Parathyroid adenoma (tissue), 2 donors: ENCODE results near the gene FNTB.

Experiments used
- H2AFZ ChIP-seq: fragments of 300-600 bp; sonication (generic); one replicate; pipeline ENCODE4 v1.7.0; 2017; ENCODE audit warnings: antibody characterized with exemption, mild to moderate bottlenecking
- H3K27ac ChIP-seq: fragments of 300-600 bp; sonication (generic); one replicate; pipeline ENCODE4 v1.7.0; 2017
- H3K27me3 ChIP-seq: fragments of 300-600 bp; sonication (generic); one replicate; pipeline ENCODE4 v1.7.0; 2017; ENCODE audit warnings: low read length; ENCODE audit not compliant: control insufficient read depth, insufficient read depth
- H3K36me3 ChIP-seq: fragments of 300-600 bp; sonication (generic); one replicate; pipeline ENCODE4 v1.7.0; 2017; ENCODE audit warnings: low read length; ENCODE audit not compliant: control insufficient read depth, insufficient read depth
- H3K4me1 ChIP-seq: fragments of 300-600 bp; sonication (generic); one replicate; pipeline ENCODE4 v1.7.0; 2017; ENCODE audit warnings: control low read depth
- H3K4me2 ChIP-seq: fragments of 300-600 bp; sonication (generic); one replicate; pipeline ENCODE4 v1.7.0; 2017; ENCODE audit warnings: low read length
- H3K4me3 ChIP-seq: fragments of 300-600 bp; sonication (generic); one replicate; pipeline ENCODE4 v1.7.0; 2017; ENCODE audit warnings: low read depth, low read length
- H3K79me2 ChIP-seq: fragments of 300-600 bp; sonication (generic); one replicate; pipeline ENCODE4 v1.7.0; 2017; ENCODE audit warnings: control low read depth
- H3K9ac ChIP-seq: fragments of 300-600 bp; sonication (generic); one replicate; pipeline ENCODE4 v1.7.0; 2017; ENCODE audit warnings: mild to moderate bottlenecking
- H3K9me3 ChIP-seq: fragments of 300-600 bp; sonication (generic); one replicate; pipeline ENCODE4 v1.7.0; 2017; ENCODE audit warnings: low read length; ENCODE audit not compliant: control insufficient read depth
- TF ChIP-seq, protein P1 (sequence below): fragments of 300-600 bp; sonication (generic); IDR thresholded peaks from one replicate; pipeline ENCODE4 v1.7.0; 2017; ENCODE audit warnings: antibody characterized with exemption, mild to moderate bottlenecking
- donor health status: primary hyperparathyroidism.

Gene FNTB

GRCh38 chr14:65006261-65006721 lies 19.6 kb downstream of the FNTB start:
- no peak overlapping the region for H3K9ac ChIP-seq

GRCh38 chr14:65007202-65007601 lies 20.5 kb downstream of the FNTB start:
- Histone ChIP-seq H3K79me2 (peaks cover 3% of the 10 kb centered on the region), H3K36me3 (no peaks in the 10 kb centered on the region), H3K9ac (no peak overlapping the region), H3K27me3 (no peaks in the 10 kb centered on the region), H3K4me1 (no peaks in the 10 kb centered on the region), H3K4me3 (no peak overlapping the region), H2AFZ (no peak overlapping the region), H3K9me3 (no peaks in the 10 kb centered on the region), H3K4me2 (no peak overlapping the region), H3K27ac (no peak overlapping the region)
- TF ChIP-seq, protein P1, sequence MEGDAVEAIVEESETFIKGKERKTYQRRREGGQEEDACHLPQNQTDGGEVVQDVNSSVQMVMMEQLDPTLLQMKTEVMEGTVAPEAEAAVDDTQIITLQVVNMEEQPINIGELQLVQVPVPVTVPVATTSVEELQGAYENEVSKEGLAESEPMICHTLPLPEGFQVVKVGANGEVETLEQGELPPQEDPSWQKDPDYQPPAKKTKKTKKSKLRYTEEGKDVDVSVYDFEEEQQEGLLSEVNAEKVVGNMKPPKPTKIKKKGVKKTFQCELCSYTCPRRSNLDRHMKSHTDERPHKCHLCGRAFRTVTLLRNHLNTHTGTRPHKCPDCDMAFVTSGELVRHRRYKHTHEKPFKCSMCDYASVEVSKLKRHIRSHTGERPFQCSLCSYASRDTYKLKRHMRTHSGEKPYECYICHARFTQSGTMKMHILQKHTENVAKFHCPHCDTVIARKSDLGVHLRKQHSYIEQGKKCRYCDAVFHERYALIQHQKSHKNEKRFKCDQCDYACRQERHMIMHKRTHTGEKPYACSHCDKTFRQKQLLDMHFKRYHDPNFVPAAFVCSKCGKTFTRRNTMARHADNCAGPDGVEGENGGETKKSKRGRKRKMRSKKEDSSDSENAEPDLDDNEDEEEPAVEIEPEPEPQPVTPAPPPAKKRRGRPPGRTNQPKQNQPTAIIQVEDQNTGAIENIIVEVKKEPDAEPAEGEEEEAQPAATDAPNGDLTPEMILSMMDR: no peak

More at GRCh38 chr14:65006261-65006721, 19.6 kb downstream of the FNTB start:
- Histone ChIP-seq H3K4me1 (no peaks in the 10 kb centered on the region), H3K27ac (no peak overlapping the region), H3K4me3 (no peak overlapping the region), H3K4me2 (no peak overlapping the region), H3K27me3 (no peaks in the 10 kb centered on the region), H2AFZ (no peak overlapping the region), H3K9me3 (no peaks in the 10 kb centered on the region), H3K79me2 (peaks cover 7% of the 10 kb centered on the region), H3K36me3 (no peaks in the 10 kb centered on the region)
- TF ChIP-seq, protein P1: no peak

- H3K27me3 ChIP-seq: no peaks in the 10 kb centered on the region
- H3K9ac ChIP-seq: no peak overlapping the region
- no peaks in the 10 kb centered on the region for H3K36me3 ChIP-seq
- no peak overlapping the region for H3K27ac ChIP-seq
- no peak overlapping the region for H3K4me3 ChIP-seq
- H3K4me1 ChIP-seq: no peaks in the 10 kb centered on the region
- H2AFZ ChIP-seq: no peak overlapping the region
- peaks cover 2% of the 10 kb centered on the region for H3K79me2 ChIP-seq
- H3K4me2 ChIP-seq: no peak overlapping the region
- TF ChIP-seq, protein P1: no peak
- H3K9me3 ChIP-seq: no peaks in the 10 kb centered on the region
These were observed 23.7 kb downstream of the FNTB start for GRCh38 chr14:65010211-65010931.

- Histone ChIP-seq H3K27me3 (no peaks in the 10 kb centered on the region), H3K4me2 (no peak overlapping the region), H3K4me1 (no peaks in the 10 kb centered on the region), H3K27ac (no peak overlapping the region), H3K9me3 (no peaks in the 10 kb centered on the region), H3K79me2 (peaks cover 2% of the 10 kb centered on the region), H3K36me3 (no peaks in the 10 kb centered on the region), H3K4me3 (no peak overlapping the region), H2AFZ (no peak overlapping the region), H3K9ac (no peak overlapping the region)
- TF ChIP-seq, protein P1: no peak
These were observed 24.8 kb downstream of the FNTB start for GRCh38 chr14:65011538-65011937.

DNA sequence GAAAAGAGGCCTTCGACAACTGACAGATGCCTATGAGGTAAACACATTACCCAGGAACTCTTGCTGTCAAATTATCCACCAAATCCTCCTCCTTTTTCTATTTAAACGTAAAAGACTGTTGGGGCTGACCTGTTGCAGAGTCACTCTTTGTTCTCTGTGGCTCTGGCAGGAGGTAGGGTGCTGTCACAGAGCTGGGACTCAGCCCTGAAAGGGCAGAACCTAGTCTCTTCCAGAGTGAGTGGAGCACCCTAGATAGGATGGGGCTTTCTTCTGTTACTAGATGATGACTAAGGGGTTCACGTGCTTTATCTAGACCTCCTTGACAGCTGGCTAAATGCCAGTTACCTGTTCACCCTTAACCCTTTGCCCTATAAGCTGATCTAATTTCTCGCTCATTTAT lies 25.7 kb downstream of the FNTB start:
- Histone ChIP-seq H3K4me2 (no peak overlapping the region), H2AFZ (no peak overlapping the region), H3K27me3 (no peaks in the 10 kb centered on the region), H3K79me2 (peaks cover 2% of the 10 kb centered on the region), H3K4me3 (no peak overlapping the region), H3K27ac (no peak overlapping the region), H3K36me3 (no peaks in the 10 kb centered on the region), H3K9ac (no peak overlapping the region), H3K9me3 (no peaks in the 10 kb centered on the region), H3K4me1 (no peaks in the 10 kb centered on the region)
- TF ChIP-seq, protein P1: no peak
